Measurements from ENCODE around the gene BRSK2.

Gene BRSK2

GRCh38 chr11:1486054-1486825, 96.5 kb downstream of the BRSK2 start, which contains the start of gene MOB2:
Gene MOB2, minus strand, starts transcription at chr11:1486779. Its CDS starts 223 bp downstream, at chr11:1486556.
- TF ChIP-seq CTCF (IDR thresholded peaks at IDR 0.05; ENCODE audit: control insufficient read depth, insufficient read depth, low read depth, low read length, missing control alignments) = no peak
- no peak within 1 kb of the TSS for H3K4me3 ChIP-seq (ENCODE audit: control insufficient read depth, low read depth, low read length)
- no peak for DNase-seq (ENCODE audit: low read depth)

- TF ChIP-seq CTCF (IDR thresholded peaks at IDR 0.05; ENCODE audit: control insufficient read depth, insufficient read depth, low read depth, low read length, missing control alignments) = no peak
- DNase-seq (ENCODE audit: low read depth) = no peak
- H3K4me3 ChIP-seq (ENCODE audit: control insufficient read depth, low read depth, low read length) = no peak overlapping the region
Measured at GRCh38 chr11:1487091-1487850, 97.5 kb downstream of the BRSK2 start.

GRCh38 chr11:1487851-1488574, 98.3 kb downstream of the BRSK2 start:
- no peak overlapping the region for H3K4me3 ChIP-seq (ENCODE audit: control insufficient read depth, low read depth, low read length)
- DNase-seq (ENCODE audit: low read depth) = no peak
- no peak for TF ChIP-seq CTCF (IDR thresholded peaks at IDR 0.05; ENCODE audit: control insufficient read depth, insufficient read depth, low read depth, low read length, missing control alignments)

- no peak for DNase-seq (ENCODE audit: low read depth)
- H3K4me3 ChIP-seq (ENCODE audit: control insufficient read depth, low read depth, low read length) = no peak overlapping the region
- no peak for TF ChIP-seq CTCF (IDR thresholded peaks at IDR 0.05; ENCODE audit: control insufficient read depth, insufficient read depth, low read depth, low read length, missing control alignments)
Measured at GRCh38 chr11:1488575-1489180, 98.9 kb downstream of the BRSK2 start.

GRCh38 chr11:1490651-1491050, 100.9 kb downstream of the BRSK2 start:
- no peak overlapping the region for H3K4me3 ChIP-seq (ENCODE audit: control insufficient read depth, low read depth, low read length)
- no peak for TF ChIP-seq CTCF (IDR thresholded peaks at IDR 0.05; ENCODE audit: control insufficient read depth, insufficient read depth, low read depth, low read length, missing control alignments)
- DNase-seq (ENCODE audit: low read depth) = no peak

- no peak for DNase-seq (ENCODE audit: low read depth)
- H3K4me3 ChIP-seq (ENCODE audit: control insufficient read depth, low read depth, low read length) = no peak overlapping the region
- TF ChIP-seq CTCF (IDR thresholded peaks at IDR 0.05; ENCODE audit: control insufficient read depth, insufficient read depth, low read depth, low read length, missing control alignments) = no peak
Measured at GRCh38 chr11:1491379-1491778, 101.6 kb downstream of the BRSK2 start.
